Thyroid gland (tissue), 4 donors: ENCODE results near the gene SYDE2.

ENCODE experiments used
- POLR2A ChIP-seq, 2 donors: fragments of 450-650 bp; IDR thresholded peaks; one replicate each; pipeline ENCODE4 v1.6.1; 2017; ENCODE audit warnings: antibody characterized with exemption in 2 of 2, mild to moderate bottlenecking in 2 of 2, moderate library complexity in 1 of 2
- TF ChIP-seq, protein P1 (sequence below), 6 experiments: fragments of 200-600 bp in 3 of 6; fragments of 450-650 bp in 3 of 6; sonication (generic) in 3 of 6; IDR thresholded peaks; one replicate each; pipeline ENCODE4 v1.5.1; 2016 to 2019; ENCODE audit warnings: antibody characterized with exemption in 6 of 6, mild to moderate bottlenecking in 2 of 6, inconsistent platforms in 1 of 6, moderate library complexity in 1 of 6

DNA sequence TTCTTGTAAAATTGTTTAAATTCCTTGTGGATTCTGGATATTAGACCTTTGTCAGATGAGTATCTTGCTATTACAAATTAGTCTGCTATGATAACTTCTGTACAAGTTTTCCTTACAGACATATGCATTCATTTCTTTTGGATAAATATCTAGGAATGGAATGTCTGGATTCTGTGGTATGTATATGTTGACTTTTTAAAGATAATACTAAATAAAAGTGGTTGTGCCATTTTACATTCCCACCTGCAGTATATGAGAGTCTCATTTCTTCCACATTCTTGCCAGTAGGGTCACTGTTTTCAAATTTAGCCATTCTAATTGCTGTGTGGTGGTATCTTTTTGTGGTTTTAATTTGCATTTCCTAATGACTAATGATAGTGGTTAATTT, 53.9 kb downstream of the SYDE2 start:
- no peak for TF ChIP-seq POLR2A (IDR thresholded peaks at IDR 0.05)
- TF ChIP-seq, protein P1, sequence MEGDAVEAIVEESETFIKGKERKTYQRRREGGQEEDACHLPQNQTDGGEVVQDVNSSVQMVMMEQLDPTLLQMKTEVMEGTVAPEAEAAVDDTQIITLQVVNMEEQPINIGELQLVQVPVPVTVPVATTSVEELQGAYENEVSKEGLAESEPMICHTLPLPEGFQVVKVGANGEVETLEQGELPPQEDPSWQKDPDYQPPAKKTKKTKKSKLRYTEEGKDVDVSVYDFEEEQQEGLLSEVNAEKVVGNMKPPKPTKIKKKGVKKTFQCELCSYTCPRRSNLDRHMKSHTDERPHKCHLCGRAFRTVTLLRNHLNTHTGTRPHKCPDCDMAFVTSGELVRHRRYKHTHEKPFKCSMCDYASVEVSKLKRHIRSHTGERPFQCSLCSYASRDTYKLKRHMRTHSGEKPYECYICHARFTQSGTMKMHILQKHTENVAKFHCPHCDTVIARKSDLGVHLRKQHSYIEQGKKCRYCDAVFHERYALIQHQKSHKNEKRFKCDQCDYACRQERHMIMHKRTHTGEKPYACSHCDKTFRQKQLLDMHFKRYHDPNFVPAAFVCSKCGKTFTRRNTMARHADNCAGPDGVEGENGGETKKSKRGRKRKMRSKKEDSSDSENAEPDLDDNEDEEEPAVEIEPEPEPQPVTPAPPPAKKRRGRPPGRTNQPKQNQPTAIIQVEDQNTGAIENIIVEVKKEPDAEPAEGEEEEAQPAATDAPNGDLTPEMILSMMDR (IDR thresholded peaks at IDR 0.05) = no peak
